ENCODE results near the gene ACACA.
"Not testable (repeated sequence)": the region's sequence is repeated elsewhere in the genome, so short reads cannot be mapped to it uniquely, and the experiment has no call there.

Gene ACACA

GRCh38 chr17:37365589-37365988, 41.0 kb downstream of the ACACA start:
- Histone ChIP-seq H3K4me2 (ENCODE audit: low read length) (no peak overlapping the region), H3K9me3 (replicated peaks; ENCODE audit: low read length) (no peaks in the 10 kb centered on the region), H3K9ac (ENCODE audit: low read depth, low read length) (no peak overlapping the region), H3K36me3 (ENCODE audit: insufficient read depth, low read length) (no peaks in the 10 kb centered on the region), H3K4me3 (ENCODE audit: low read length) (no peak overlapping the region), H3K27me3 (ENCODE audit: control insufficient read depth, insufficient read depth, low read length) (no peaks in the 10 kb centered on the region), H3K4me1 (ENCODE audit: control insufficient read depth, insufficient read depth, low read length) (peaks cover 4% of the 10 kb centered on the region)

DNA sequence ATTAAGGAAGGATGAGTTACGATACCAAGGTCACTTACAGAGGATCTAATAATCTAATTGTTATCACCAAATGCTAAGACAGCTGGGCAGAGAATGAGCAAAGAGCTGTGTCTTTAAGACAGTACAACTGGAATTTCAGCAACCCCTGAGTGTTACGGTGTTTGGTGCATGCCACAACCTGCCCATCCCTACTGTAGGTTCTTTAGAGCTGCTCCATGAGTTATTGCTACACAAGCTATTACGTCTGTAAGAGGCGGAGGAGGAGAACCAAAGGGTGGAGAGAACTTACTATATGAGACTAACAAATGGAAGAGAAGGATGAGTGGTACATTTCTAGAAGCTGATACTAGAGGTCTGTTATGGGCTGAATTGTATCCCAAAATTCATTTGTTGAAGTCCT, 45.1 kb downstream of the ACACA start:
- no peak overlapping the region for H3K9ac ChIP-seq (ENCODE audit: low read depth, low read length)
- H3K4me1 ChIP-seq (ENCODE audit: control insufficient read depth, insufficient read depth, low read length) = peaks cover 18% of the 10 kb centered on the region
- H3K27me3 ChIP-seq (ENCODE audit: control insufficient read depth, insufficient read depth, low read length) = no peaks in the 10 kb centered on the region
- H3K4me2 ChIP-seq (ENCODE audit: low read length) = no peak overlapping the region
- H3K9me3 ChIP-seq (replicated peaks; ENCODE audit: low read length) = no peaks in the 10 kb centered on the region
- H3K4me3 ChIP-seq (ENCODE audit: low read length) = no peak overlapping the region
- H3K36me3 ChIP-seq (ENCODE audit: insufficient read depth, low read length) = no peaks in the 10 kb centered on the region

DNA sequence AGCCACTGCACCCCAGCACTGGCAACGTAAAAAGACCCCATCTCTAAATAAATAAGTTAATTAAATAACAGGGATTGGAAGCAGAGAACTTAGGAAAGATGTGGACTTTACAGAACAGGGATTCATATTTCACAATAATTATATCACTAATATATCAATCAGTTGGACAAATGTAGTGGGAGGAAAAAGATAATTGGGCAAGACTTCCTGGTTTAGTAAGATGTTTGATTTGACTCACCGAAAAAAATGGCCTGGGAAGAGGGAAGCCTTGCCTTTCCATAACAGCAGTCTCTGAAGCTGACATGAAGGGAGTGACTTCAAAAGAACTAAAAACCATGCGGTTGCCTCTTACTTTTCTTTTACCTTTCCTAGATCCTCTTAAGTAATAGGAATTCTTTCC, 46.0 kb downstream of the ACACA start:
- Histone ChIP-seq H3K4me1 (ENCODE audit: control insufficient read depth, insufficient read depth, low read length) (peaks cover 18% of the 10 kb centered on the region), H3K9ac (ENCODE audit: low read depth, low read length) (no peak overlapping the region), H3K4me2 (ENCODE audit: low read length) (no peak overlapping the region), H3K27me3 (ENCODE audit: control insufficient read depth, insufficient read depth, low read length) (no peaks in the 10 kb centered on the region), H3K36me3 (ENCODE audit: insufficient read depth, low read length) (no peaks in the 10 kb centered on the region), H3K4me3 (ENCODE audit: low read length) (no peak overlapping the region), H3K9me3 (replicated peaks; ENCODE audit: low read length) (no peaks in the 10 kb centered on the region)

DNA sequence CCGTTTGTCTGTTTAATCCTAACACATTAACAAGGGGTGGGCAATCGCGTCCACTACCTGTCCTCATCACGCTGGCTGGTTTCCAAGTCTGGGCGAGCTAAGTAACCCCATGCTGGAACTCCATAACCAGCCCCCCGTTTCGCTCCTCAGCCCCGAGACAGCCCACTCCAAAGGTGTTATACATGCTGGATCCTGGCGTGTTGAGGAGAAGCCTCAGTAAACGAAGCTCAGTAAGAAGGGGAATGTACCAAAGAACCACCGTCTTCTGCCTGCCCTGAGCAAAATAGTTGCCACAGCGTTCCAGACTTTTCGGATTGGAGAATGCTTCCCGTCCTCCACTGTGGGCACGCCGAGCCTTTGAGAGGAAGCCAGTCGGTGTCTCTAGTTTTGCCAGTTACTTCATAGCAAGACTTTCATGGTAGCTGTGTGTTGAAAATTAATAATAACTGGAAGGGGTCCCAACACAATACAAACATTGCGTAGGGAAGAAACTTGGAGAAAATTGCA, 46.9 kb downstream of the ACACA start:
- Histone ChIP-seq H3K9me3 (replicated peaks; ENCODE audit: low read length) (no peaks in the 10 kb centered on the region), H3K4me1 (ENCODE audit: control insufficient read depth, insufficient read depth, low read length) (peaks cover 18% of the 10 kb centered on the region), H3K4me2 (ENCODE audit: low read length) (peak overlapping the region; percentile 90), H3K27me3 (ENCODE audit: control insufficient read depth, insufficient read depth, low read length) (no peaks in the 10 kb centered on the region), H3K36me3 (ENCODE audit: insufficient read depth, low read length) (no peaks in the 10 kb centered on the region), H3K9ac (ENCODE audit: low read depth, low read length) (peak overlapping the region; percentile 92), H3K4me3 (ENCODE audit: low read length) (peak overlapping the region; percentile 88)

DNA sequence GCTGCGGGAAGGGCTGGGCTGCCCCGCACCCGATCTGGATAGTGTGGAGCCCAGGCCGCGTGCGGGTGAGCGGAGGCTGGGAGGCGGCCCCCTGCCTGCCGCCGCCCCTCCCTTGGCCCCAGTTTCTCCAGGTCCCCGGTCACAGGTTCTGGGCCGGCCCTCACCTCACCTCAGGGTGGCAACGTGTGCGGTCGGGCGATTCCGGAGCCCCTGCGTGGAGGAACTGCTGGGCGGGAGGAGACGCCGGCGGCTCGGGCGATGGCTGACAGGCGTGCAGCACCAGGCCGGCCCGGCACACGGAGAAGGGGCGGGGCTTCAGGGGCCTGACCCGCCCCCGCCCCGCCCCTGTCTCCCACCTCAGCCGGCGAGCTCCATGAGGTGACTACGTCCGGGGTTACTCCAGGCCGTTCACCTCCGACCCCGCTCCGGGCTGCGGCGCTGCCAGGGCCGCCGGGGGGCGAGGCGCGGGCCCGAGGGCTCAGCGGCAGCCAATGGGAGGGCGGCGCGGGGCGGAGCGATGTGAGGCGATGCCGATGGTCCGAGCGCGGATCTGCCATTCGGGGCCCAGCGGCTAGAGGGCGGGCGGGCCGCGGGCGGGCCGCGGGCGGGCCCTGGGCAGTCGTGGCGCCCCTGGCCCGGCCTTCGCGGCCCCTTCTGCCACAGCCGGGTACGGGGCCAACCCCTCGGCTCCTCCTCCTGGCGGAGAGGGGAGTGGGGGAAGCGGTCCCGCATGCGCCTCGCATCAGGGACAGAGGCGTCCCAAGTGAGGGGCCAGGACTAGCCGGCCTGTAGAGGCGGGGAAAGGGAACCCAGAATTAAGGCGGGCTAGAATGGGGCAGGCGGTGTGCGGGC, 47.6 kb downstream of the ACACA start:
- H3K9ac ChIP-seq (ENCODE audit: low read depth, low read length) = peak overlapping the region; percentile 92
- no peaks in the 10 kb centered on the region for H3K27me3 ChIP-seq (ENCODE audit: control insufficient read depth, insufficient read depth, low read length)
- peak overlapping the region; percentile 90 for H3K4me2 ChIP-seq (ENCODE audit: low read length)
- H3K4me3 ChIP-seq (ENCODE audit: low read length) = peak overlapping the region; percentile 88
- peaks cover 2% of the 10 kb centered on the region for H3K36me3 ChIP-seq (ENCODE audit: insufficient read depth, low read length)
- H3K4me1 ChIP-seq (ENCODE audit: control insufficient read depth, insufficient read depth, low read length) = peaks cover 18% of the 10 kb centered on the region
- no peaks in the 10 kb centered on the region for H3K9me3 ChIP-seq (replicated peaks; ENCODE audit: low read length)

DNA sequence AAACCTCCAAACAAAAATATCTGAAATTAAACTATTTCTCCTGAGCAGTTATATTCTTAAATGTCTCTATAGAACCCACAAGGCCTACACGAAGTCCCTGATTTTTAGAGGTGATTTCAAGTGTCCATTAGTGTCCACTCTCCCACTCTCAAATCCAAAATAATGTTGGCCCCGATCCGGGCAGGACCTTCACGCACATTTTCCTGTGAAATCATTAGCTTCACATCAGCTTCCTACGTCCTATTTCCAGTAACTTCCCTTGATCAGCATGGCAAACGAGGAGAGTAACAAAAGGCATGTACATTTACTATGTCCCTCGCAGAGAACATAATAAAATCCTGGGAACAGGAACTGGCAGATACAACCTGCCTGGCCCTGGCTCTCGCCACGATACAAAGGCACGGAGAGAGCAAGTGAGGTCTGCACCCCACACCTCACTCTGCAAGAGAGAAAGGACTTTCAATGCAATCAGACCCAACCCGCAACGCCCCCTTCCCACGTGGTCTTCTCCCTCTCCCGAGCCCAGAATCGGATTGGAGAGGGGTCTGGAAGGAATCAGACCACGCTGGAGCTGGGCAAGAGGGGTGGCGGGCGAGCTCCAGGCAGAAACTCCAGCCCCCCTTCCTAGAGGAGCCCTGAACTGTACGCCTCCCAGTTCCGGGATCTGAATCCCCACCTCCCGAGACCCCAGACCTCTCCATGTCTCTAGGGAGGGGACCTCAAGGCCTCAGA, 48.4 kb downstream of the ACACA start:
- peak overlapping the region; percentile 88 for H3K4me3 ChIP-seq (ENCODE audit: low read length)
- no peaks in the 10 kb centered on the region for H3K27me3 ChIP-seq (ENCODE audit: control insufficient read depth, insufficient read depth, low read length)
- H3K9me3 ChIP-seq (replicated peaks; ENCODE audit: low read length) = no peaks in the 10 kb centered on the region
- peaks cover 18% of the 10 kb centered on the region for H3K4me1 ChIP-seq (ENCODE audit: control insufficient read depth, insufficient read depth, low read length)
- peaks cover 2% of the 10 kb centered on the region for H3K36me3 ChIP-seq (ENCODE audit: insufficient read depth, low read length)
- peak overlapping the region; percentile 90 for H3K4me2 ChIP-seq (ENCODE audit: low read length)
- H3K9ac ChIP-seq (ENCODE audit: low read depth, low read length) = peak overlapping the region; percentile 92

DNA sequence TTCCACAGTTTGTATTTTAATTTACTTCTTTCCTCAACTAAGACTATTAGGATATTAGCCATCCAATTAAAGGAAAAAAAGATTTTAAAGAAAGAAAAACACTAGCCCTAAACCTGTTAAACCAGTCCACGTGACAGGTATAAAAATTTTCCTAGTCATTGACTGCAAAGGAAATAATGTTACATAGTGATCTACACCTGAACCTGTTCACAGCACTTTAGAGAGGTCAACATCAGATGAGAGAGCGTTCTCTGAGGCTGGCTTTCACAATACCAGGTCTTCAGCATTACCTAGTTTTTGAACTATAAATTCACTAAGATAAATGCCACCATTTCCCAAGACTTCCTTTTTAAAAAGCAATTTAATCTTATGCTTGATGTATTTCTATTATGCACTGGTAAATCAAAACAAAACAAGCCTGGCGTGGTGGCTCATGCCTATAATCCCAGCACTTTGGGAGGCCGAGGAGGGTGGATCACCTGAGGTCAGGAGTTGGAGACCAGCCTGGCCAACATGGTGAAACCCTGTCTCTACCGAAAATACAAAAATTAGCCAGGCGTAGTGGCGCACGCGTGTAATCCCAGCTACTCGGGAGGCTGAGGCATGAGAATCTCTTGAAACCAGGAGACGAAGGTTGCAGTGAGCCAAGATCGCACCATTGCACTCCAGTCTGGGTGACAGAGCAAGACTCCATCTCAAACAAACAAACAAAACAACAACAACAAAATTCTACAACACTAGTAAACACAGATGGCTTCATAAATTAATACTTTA, 49.7 kb downstream of the ACACA start:
- H3K9ac ChIP-seq (ENCODE audit: low read depth, low read length); H3K9me3 ChIP-seq (replicated peaks; ENCODE audit: low read length); H3K36me3 ChIP-seq (ENCODE audit: insufficient read depth, low read length); H3K4me3 ChIP-seq (ENCODE audit: low read length); H3K27me3 ChIP-seq (ENCODE audit: control insufficient read depth, insufficient read depth, low read length): not testable (repeated sequence)
- peaks cover 18% of the 10 kb centered on the region for H3K4me1 ChIP-seq (ENCODE audit: control insufficient read depth, insufficient read depth, low read length)
- peak overlapping the region; percentile 90 for H3K4me2 ChIP-seq (ENCODE audit: low read length)

GRCh38 chr17:37346863-37347402, 59.7 kb downstream of the ACACA start:
- H3K36me3 ChIP-seq (ENCODE audit: insufficient read depth, low read length); H3K27me3 ChIP-seq (ENCODE audit: control insufficient read depth, insufficient read depth, low read length); H3K4me1 ChIP-seq (ENCODE audit: control insufficient read depth, insufficient read depth, low read length): not testable (repeated sequence)

DNA sequence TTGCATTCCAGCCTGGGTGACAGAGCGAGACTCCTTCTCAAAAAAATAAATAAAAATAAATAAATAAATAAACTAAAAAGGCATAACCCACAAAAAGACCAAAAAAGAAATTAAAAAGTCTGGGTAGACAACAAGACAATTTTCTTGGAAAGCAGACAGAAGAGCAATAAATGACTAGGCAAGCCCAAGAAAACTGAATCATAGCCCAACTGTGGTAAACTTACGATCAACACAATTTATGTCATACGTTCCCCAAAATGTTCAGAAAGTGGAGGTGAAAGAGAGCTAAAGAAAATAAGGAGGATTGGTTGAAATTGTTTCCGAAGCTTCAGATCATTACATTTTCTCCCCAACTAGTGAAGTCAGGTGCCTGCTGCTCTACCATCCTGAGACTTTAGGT, 62.1 kb downstream of the ACACA start:
- Histone ChIP-seq H3K4me1 (ENCODE audit: control insufficient read depth, insufficient read depth, low read length) (no peaks in the 10 kb centered on the region), H3K9me3 (replicated peaks; ENCODE audit: low read length) (no peaks in the 10 kb centered on the region), H3K4me3 (ENCODE audit: low read length) (no peak overlapping the region), H3K27me3 (ENCODE audit: control insufficient read depth, insufficient read depth, low read length) (no peaks in the 10 kb centered on the region), H3K36me3 (ENCODE audit: insufficient read depth, low read length) (no peaks in the 10 kb centered on the region), H3K9ac (ENCODE audit: low read depth, low read length) (no peak overlapping the region), H3K4me2 (ENCODE audit: low read length) (no peak overlapping the region)

More at GRCh38 chr17:37346863-37347402, 59.7 kb downstream of the ACACA start:
- H3K4me2 ChIP-seq (ENCODE audit: low read length); H3K9ac ChIP-seq (ENCODE audit: low read depth, low read length); H3K4me3 ChIP-seq (ENCODE audit: low read length); H3K9me3 ChIP-seq (replicated peaks; ENCODE audit: low read length): not testable (repeated sequence)

DNA sequence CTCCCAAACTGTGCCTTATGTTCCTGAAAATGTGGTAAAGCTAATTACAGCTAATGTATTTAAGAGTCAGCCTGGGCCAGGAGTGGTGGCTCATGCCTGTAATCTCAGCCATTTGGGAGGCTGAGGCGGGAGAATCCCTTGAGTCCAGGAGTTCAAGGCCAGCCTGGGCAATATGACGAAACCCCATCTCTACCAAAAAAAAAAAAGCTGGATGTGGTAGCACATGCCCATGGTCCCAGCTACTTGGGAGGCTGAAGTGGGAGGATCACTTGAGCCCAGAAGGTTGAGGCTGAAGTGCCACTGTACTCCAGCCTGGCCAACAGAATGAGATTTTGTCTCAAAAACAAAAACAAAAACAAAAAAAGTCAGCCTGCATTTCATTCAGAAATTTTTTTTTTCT, 64.0 kb downstream of the ACACA start:
- Histone ChIP-seq H3K36me3 (ENCODE audit: insufficient read depth, low read length) (no peaks in the 10 kb centered on the region), H3K9ac (ENCODE audit: low read depth, low read length) (no peak overlapping the region), H3K9me3 (replicated peaks; ENCODE audit: low read length) (no peaks in the 10 kb centered on the region), H3K4me1 (ENCODE audit: control insufficient read depth, insufficient read depth, low read length) (no peaks in the 10 kb centered on the region), H3K27me3 (ENCODE audit: control insufficient read depth, insufficient read depth, low read length) (no peaks in the 10 kb centered on the region), H3K4me2 (ENCODE audit: low read length) (no peak overlapping the region), H3K4me3 (ENCODE audit: low read length) (no peak overlapping the region)

- no peak overlapping the region for H3K4me3 ChIP-seq (ENCODE audit: low read length)
- H3K9ac ChIP-seq (ENCODE audit: low read depth, low read length) = no peak overlapping the region
- no peak overlapping the region for H3K4me2 ChIP-seq (ENCODE audit: low read length)
- H3K4me1 ChIP-seq (ENCODE audit: control insufficient read depth, insufficient read depth, low read length) = no peaks in the 10 kb centered on the region
- H3K9me3 ChIP-seq (replicated peaks; ENCODE audit: low read length) = no peaks in the 10 kb centered on the region
- no peaks in the 10 kb centered on the region for H3K27me3 ChIP-seq (ENCODE audit: control insufficient read depth, insufficient read depth, low read length)
- peaks cover 3% of the 10 kb centered on the region for H3K36me3 ChIP-seq (ENCODE audit: insufficient read depth, low read length)
Measured at GRCh38 chr17:37340804-37341203, 65.8 kb downstream of the ACACA start.

Data from skeletal muscle satellite cell (primary cell).